Stimulated activated CD8-positive, alpha-beta memory T cell treated with anti-CD3 and anti-CD28 coated beads, Interleukin-4, amount 100 ng/mL, for 1 hour (primary cell): Measurements from ENCODE around the gene BTF3.
"Not testable (repeated sequence)": the region's sequence is repeated elsewhere in the genome, so short reads cannot be mapped to it uniquely, and the experiment has no call there.

Experiments used
- DNase-seq, 2 donors: peaks; one replicate each; pipeline ENCODE4 v3.0.0-alpha.2; 2020; ENCODE audit warnings: low read depth in 2 of 2, low spot score in 1 of 2

Gene BTF3

DNA sequence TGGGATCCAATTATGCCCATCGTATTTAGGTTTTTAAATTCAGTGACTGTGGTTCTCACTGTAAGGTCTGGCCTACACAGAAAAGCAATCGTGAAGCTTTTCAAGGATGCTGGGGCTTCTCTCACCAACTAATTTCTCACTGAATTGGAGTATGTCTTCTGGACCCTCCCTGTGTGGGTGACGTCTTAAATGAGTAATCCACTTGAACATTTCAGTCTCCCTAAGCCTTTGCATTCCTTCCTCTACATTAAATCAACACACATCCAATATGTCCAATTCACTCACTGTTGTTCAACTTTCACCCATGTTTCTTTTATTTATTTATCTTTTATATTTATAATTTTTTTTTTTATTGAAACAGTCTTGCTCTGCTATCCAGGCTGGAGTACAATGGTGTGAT, 12.5 kb upstream of the BTF3 start:
- no peak for DNase-seq

- no peak for DNase-seq
These were observed 11.9 kb upstream of the BTF3 start for GRCh38 chr5:73486119-73486899.

DNA sequence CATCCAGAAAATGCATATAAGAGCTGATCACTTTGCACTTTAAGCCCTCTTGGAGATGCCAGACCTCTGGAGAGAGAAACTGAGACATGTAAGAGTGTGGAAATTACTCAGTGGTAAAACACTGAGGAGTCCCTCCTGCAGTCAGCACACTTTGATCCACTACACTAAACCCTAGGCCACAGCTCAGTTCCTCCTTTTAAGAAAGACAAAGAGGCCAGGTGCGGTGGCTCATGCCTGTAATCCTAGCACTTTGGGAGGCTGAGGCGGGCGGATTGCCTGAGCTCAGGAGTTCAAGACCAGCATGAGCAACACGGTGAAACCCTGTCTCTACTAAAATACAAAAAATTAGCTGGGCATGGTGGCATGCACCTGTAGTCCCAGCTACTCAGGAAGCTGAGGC, 11.0 kb upstream of the BTF3 start:
- not testable (repeated sequence) for DNase-seq

DNA sequence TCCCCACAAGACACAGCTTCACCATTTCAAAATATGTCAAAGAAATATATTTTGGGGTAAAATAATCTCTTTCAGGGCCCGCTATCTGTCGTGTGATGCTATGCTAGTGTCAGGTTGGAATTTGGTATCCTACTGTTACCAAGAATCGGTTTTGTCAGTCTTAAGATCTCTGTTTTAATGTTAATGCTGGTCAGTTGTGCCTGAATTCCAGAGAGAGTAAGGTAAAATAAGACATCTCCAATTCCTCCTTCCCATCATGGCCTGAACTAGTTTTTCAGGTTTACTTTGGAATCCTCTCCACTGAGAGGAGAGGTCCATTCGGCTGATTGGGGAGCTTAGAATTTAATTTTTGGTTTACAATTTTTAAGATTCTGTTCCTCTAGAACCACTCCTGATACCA, 10.4 kb upstream of the BTF3 start:
- no peak for DNase-seq

DNA sequence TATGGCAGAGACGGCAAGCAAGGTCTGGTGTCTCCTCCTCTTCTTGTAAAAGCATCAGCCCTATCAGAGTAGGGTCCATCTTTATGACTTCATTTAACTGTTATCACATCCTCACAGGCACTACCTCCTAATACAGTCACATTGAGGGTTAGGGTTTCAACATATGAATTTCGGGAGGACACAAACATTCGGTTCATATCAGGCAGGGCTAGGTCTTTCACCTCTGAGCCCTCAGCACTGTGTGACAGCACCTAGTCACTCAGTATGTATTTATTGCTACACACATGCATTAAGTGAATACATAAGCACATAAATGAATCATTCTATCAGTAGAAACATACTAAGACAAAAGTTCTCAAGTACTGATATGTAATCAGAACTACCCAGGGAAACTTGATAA, 9.4 kb upstream of the BTF3 start:
- no peak for DNase-seq

GRCh38 chr5:73490088-73490487, 8.2 kb upstream of the BTF3 start:
- no peak for DNase-seq

- no peak for DNase-seq
These were observed 7.1 kb upstream of the BTF3 start for GRCh38 chr5:73491155-73491554.

GRCh38 chr5:73493421-73493820, 4.8 kb upstream of the BTF3 start:
- no peak for DNase-seq

DNA sequence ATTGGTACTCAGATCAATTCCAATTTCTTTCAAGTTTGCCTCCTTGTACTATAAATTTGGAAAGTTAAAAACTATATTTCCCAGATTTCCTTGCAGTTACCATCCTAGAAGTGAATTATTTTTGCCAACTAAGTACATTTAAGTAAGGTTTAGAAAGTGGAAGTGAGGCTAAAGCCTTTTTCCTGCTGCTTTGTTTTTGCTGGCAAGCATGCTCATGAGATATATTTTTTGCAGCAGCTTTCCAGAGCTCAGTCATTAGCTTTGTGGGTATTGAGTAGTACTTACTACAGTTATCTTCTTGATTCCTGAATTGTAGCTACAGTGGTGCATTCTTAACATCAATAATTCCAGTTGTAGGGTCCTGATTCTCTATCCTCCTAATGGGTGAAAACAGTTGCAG, 3.5 kb upstream of the BTF3 start:
- DNase-seq: no peak

DNA sequence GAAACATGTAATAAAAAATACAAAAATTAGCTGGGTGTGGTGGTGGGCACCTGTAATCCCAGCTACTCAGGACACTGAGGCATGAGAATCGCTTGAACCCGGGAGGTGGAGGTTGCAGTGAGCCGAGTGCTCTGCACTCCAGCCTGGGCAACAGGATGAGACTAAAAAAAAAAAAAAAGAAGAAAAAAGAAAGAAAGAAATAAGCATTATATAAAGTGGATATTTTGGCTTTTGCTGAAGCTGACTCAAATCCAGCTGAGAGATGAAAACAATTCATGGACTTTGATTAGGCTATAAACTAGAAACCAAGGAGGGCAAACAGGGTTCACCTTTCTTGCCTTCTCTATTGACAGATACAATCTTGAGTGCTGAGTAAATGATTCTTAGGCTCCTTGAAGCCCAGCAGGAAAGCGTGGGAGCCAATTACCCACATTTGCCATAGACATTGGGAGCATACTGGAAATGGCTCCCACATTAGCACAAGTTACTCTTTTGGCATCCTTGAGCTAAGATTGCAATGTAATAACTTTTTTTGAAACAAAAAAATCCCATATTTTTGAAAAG, 2.4 kb upstream of the BTF3 start:
- no peak for DNase-seq

GRCh38 chr5:73496984-73497457, 1.2 kb upstream of the BTF3 start:
- no peak for DNase-seq

DNA sequence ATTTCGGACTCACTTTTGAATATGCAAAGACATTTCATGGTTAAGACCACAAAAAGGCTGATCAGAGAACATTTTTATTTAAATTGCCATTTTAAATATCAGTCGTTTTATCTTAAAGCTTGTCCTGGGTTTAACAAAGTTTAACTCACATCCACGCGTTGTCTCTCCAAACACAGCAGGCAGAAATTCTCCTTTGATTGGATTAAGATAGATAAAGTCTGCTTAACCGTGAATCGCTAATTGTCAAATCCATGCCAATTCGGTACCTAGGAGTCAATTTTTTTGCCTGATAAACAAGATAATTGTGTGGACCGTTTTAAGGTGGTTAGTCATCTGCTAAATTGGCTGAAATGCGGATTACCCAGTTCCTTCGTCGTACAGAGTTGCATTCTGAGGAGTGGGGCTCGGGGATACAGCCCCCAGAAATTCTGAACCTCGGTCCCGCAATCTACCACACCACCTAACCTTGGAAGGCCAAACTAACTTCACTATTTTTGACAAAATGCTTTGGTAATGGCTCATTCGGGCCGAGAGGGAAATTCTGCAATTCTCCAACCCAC, 665 bp upstream of the BTF3 start:
- DNase-seq: no peak

DNA sequence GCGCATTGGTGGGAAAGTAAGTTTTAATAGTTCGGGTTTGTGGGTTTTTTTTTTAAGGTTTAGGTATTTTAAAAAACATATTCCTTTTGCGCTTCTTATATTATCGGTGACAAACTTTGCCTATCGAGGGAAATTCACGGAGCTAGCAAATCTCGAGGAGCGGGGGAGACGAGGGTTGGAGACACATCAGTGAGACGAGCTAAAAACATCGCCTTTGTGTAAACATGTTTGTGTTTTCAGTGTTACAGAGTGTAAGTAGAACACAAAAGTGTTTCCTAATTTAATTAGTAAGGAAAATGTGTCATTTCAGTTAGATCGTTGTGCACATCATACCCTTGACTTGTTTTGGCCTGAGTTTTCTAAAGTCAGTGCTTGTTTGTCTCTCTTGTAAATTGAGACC, 945 bp downstream of the BTF3 start:
- DNase-seq: no peak

GRCh38 chr5:73499756-73500155, 1.5 kb downstream of the BTF3 start:
- DNase-seq: no peak

DNA sequence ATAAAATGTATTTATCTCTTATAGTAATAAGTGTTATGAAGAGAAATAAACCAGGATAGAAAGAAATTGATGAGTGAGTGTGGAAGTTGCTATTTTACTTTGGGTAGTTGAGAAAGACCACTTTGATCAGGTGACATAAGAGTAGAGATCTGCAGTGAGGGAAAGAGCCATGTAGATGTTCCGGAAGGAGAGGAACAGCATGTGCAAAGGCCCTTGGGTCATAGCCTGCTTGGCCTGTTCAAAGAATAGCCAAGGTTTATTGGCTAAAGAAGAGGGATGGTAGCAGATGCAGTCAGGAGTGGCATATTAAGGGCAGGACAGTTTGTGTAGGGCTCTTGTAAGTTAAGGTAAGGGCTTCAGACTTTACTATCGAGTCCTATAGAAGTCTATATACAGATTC, 3.2 kb downstream of the BTF3 start:
- DNase-seq: no peak

- no peak for DNase-seq
These were observed 8.3 kb downstream of the BTF3 start for GRCh38 chr5:73506459-73506955.

- no peak for DNase-seq
These were observed 8.8 kb downstream of the BTF3 start for GRCh38 chr5:73507062-73507461.

DNA sequence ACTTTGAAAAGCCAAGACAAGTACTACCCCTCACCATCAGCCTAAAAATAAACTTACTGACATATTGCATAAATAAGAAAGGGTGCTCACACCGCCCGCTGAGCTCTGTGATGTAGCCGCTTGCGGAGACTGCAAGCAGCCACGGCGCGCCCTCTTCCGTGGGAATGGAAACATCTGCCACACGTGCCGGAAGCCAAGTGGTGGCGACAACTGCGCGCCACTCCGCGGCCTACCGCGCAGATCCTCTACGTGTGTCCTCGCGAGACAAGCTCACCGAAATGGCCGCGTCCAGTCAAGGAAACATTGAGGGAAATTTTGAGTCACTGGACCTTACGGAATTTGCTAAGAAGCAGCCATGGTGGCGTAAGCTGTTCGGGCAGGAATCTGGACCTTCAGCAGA, 10.3 kb downstream of the BTF3 start:
- not testable (repeated sequence) for DNase-seq

- no peak for DNase-seq
These were observed 15.8 kb downstream of the BTF3 start for GRCh38 chr5:73513996-73514395.

DNA sequence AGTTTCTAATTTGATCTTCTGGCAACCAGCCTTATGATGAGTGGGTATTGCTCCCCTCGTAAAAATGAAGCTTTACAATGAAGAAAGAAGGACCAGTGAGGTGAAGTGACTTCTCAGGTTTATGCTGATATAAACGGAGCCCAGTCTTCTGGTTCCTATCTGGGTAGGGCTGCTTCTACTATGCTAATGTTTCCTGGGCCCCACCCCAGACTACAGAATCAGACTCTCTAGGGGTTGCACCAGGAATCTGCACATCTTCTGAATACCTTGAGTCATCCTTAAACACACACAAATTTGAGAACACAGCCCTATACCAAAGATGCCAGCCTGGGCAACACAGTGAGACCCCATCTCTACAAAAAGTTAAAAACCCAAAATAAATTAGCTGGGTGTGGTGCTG, 16.2 kb downstream of the BTF3 start:
- DNase-seq: no peak

DNA sequence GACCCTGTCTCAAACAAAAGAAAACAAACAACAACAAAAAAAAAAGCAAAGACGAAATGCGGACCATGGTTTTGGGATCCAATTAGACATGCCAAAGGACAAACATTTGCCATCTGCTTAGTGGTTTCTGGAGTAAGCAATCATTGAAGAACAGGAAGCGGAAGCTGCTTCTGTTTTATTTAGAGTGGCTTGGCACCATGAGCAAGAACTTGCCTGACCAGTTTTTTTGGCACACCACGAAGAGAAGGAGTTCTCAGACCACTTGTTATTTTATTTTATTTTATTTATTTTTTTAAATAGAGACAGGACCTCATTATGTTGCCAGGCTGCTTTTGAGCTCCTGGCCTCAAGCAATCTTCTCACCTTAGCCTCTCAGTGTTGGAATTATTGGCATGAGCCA, 17.0 kb downstream of the BTF3 start:
- DNase-seq: no peak

- DNase-seq: peak; percentile 27 to 29
These were observed 21.5 kb downstream of the BTF3 start for GRCh38 chr5:73519531-73520283.
